Measurements from ENCODE around the gene CLASP1.
"Not testable (repeated sequence)": the region's sequence is repeated elsewhere in the genome, so short reads cannot be mapped to it uniquely, and the experiment has no call there.

Gene CLASP1

DNA sequence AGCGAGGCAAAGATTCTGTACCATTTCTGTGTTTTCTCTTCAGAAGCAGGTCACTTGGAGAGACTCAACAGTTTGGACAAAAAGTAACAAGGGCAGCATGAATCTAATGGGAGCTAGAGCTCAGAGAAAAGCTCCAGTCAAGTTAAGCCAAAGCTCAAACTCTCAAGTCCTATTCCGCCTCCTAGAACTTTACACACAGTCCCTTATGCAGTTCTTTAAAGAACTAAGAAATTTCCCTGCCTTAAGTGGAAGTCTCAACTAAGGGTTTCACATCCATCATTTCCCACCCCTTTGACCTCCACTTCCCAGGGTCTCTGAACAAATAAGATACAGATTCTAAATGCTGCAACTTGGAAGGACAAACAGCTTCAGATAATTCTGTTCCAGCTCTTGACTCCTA, 239.9 kb downstream of the CLASP1 start:
- DNase-seq, result no peak

DNA sequence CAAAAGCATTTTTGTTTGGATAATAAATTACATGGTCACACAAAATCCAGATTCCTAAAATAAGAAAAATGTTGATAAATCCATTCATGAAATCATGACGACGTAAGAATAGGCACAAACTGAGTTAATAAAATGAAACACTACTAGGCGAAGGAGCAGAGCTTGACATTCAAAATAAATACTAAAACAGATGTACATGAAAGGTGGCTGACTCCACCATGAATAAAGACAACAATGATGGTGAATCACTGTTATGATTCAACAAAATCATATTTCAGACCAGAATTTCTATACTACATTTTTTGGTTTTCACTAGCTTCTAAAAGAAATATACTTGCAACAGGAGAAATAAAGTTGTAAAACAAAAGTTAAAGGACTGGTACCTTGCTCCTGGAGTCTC, 240.6 kb downstream of the CLASP1 start:
- DNase-seq, result no peak

DNA sequence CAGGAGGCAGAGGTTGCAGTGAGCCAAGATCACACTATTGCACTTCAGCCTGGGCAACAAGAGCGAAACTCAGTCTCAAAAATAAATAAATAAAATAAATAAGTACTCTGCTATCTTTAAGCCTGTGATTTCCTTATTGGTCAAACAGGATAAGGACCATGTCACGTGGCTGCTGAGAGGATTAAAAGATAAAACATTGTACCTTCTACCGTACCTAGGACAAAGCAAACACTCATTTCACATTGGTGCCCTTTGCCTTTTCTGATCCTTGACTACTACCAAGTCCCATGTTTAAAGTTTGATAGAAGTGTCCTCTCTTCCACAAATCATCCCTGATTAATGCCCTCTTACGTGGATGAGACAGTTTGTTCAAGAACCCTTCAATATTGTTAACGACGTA, 244.0 kb downstream of the CLASP1 start:
- DNase-seq, result no peak

DNA sequence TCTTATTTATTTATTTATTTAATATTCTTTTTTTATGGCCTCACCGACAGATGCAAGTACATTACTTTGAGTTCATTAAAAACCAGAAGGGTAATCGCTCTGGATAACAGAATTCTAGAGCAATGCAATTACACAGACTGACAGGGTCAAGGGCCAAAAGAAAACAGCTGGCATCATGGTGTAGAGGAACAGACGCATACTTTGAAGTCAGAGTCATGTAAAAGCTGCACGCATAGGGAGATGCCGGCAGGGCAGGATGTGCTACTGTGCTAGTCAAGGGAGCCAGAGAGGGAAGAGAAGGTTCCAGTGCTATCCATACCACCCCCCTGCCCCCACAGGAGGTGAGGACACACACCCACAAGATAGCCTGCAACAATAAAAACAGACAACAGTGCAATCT, 249.1 kb downstream of the CLASP1 start:
- no peak for DNase-seq

DNA sequence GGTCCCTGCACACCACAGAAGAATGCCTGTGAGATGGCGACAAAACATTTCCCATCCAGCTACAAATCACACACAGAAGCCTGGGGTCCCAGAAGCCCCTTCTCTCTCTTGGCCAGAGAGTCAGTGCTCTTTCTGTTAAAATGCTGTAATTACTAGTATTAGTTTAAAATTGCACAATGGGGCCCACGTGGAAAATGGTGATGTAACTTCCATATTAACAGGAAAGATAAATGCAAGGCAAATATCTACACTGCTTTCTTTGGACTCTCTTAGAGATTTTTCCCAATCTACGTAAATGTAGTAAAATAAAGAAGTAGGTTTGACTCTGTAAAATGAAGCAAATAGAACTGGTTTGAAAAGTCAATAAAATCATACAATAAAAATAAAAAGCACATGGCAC, 250.4 kb downstream of the CLASP1 start:
- no peak for DNase-seq

DNA sequence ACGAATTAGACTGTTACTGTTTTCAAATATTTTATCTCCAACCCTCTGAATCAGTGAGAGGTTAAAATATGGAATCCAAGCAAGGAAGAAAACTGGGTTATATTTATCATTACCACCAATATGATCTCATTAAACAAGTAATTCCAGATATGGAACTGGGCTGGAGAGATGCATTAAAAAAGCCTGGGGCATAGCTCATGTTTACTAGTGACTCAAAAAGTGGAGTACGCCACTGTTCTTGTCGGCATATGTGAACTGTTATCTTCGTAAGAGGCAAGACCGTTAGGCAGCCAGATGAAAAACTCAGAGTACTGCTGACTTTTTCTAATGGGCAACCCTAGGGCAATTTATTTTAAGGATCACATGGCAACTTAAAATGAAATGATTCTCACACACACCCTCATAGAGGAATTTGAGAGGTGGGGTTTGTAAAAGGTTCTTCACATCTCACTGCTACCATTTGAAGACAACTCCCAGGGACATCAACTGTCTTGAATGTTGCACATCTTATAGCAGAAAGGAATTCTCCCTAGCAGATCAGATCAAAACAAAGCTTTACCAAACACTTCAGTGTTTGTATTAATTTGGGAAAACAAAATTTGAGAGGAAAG, 259.1 kb downstream of the CLASP1 start:
- DNase-seq, result no peak

DNA sequence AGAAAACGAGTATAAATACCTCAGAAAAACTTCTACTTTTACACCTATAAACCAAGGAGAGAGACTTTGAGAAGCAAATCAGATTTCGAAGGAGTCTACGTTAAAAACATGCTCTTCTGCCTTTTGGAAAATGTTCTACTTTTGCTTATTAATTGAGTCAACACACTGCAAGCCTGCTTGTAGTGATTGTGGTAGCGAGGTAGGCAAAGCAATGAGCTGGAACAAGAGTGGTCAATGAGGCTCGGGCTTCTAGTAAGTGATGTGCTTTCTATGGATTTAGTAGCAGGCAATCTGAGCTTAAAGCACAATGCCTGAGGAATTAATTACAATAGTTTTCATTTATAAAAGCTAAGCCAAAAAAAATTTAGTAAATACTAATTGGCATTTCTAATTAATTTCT, 260.9 kb downstream of the CLASP1 start:
- no peak for DNase-seq

DNA sequence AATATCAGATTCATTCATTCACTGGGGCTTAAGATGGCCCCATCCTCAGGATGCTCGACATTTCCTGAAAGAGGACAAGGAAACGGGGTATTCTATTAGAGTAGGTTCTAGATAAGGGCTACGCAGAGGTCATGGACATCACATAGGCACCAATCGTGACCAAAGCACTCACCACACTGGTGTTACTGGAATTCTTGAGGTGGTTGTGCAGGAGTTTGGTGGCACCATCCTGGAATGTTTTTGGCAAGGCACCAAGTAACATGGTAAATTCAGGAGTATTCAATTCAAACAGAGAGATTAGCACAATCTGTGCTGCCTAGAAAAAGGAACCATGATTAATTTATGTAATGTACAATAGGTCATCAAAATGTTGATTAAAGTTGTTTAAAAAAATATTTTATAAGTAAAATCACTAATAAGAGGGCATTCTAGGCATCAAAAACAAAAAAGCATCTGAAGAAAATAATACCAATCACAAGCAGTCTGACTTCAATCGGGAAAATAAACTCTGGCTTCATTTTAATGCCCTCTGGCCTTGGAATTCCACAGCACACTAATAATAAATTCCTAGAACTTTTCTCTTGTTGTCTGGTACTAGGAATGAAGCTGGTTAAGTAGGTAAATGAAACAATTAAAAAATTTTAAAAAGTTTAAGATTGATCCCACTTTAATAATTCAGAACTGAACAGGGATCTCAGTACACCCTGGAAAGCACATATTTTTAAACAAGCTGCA, 261.5 kb downstream of the CLASP1 start:
- DNase-seq, result no peak

DNA sequence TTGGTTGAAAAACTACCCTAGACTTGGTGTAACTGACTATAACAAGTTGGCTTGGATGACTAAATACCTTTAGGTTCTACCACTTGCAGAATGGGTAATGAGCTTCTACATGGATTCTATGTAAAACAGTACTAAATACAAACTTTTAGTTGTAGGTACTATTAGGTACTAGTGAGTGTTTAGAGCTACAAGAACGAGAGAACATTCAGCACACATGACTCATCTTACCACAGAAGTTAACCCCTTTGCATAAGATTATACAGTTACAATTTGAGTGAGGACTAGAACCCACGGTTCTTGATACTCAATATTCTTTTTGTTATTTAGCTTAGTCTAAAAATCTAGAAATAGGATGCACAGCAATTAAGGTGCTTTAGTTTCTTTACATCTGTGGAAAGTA, 262.6 kb downstream of the CLASP1 start:
- no peak for DNase-seq

DNA sequence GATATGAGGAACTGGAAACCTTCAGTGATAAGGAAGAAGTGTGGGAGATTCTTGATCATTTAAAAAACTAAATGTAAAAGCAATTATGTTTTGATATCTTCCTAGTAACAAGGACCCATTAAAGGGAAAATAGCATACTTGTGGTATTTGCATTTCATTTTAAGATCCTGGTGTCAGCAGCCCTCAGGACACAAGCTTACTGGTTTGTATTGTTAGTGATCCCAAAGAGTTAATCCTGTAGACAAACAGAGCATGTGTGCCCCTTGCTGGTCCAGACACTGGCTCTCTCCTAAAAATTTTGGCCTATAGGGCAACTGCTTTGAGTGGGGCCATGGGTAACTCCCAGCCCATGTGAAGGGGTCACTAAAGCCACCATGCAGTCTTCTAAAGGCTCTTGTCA, 263.2 kb downstream of the CLASP1 start:
- no peak for DNase-seq

DNA sequence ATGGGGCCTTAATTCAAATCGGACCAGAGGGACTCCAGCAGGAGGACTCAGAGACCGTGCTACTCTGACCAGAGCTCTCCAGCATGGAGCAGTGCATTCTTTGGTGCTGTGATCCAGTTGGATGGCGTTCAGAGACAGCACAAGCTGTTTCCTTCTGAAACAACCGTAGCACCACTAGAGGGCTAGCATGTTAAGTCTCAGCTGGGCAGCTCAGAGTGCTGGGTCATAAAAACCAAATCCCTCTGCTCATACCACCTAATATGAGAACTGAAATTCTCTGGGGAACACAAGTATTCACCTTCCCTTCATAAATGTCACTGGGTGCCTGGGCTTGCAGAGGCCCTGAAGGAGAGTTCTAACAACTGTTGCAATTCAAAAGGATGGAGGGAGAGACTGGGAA, 266.5 kb downstream of the CLASP1 start:
- no peak for DNase-seq

DNA sequence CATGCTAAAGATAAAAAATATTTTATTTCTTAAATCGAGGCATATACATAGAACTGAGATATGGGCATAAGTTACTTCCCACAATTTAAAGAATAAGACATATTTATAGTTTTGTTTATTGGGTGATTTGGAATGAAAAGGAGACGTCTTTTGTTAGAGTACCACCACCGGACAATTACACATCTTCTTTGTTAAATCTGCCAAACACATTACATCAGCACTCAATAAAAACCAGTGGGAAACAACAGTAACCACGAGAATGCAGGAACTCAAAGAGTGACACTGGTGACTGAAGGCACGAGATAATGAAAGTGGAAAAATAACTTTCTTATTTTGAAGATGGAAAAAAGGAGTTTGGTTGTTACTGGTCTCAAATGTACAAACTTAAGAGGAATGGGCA, 271.6 kb downstream of the CLASP1 start:
- no peak for DNase-seq

DNA sequence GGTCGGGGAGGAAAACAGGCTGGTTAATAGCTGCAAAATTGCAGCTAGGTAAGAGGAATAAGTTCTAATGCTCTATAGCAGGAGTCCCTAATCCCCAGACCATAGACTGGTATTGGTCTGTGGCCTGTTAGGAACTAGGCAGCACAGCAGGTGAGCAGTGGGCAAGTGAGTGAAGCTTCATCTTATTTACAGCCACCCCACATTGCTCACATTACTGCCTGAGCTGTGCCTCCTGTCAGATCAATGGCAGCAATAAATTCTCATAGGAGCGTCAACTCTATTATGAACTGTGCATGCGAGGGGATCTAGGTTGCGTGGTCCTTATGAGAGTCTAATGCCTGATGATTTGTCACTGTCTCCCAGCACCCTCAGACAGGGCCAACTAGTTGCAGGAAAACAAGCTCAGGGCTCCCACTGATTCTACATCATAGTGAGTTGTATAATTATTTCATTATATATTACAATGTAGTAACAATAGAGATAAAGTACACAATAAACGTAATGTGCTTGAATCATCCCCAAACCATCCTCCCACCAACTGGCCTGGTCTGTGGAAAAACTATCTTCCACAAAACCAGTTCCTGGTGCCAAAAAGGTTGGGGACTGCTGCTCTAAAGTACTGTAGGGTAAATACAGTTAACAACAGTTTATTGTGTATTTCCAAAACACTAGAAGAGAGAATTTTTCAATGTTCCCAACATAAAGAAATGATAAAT, 272.6 kb downstream of the CLASP1 start:
- DNase-seq, result no peak

DNA sequence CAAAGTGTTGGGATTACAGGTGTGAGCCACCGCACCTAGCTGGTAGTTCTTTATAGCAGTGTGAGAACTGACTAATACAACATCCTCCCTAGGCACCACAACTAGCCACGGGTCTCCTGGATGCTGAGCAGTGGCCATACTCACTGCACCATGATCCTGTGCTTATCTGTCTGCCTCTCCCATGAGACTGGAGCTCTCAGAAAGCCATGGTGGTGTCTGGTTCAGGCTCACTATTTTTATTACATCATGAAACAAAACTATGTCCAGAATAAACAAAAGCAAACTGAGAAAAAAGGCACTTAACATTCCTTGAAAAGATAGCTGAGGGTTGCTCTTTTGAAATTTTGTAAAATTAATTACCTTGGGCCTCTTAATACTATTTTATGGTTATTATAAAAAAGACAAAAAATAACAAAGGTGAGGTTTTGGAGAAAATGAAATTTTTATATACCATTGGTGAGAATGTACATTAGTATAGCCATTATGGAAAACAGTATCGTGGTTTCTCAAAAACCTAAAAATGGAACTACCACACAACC, 273.6 kb downstream of the CLASP1 start:
- DNase-seq, result no peak

DNA sequence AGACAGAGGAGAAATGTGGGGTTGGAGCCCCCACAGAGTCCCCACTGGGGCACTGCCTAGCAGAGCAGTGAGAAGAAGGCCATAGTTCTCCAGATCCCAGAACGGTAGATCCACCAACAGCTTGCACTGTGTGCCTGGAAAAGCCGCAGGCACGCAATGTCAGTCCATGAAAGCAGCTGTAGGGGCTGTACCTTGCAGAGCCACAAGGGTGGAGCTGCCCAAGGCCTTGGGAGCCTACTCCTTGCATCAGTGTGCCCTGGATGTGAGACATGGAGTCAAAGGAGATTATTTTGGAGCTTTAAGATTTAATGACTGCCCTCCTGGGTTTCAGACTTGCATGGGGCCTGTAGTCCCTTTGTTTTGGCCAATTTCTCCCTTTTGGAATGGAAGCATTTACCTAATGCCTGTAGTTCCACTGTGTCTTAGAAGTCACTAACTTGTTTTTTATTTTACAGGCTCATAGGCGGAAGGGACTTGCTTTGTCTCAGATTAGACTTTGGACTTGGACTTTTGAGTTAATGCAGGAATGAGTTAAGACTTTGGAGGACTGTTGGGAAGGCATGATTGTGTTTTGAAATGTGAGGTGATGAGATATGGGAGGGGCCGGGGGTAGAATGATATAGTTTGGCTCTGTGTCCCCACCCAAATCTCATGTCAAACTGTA, 274.7 kb downstream of the CLASP1 start:
- DNase-seq, result not testable (repeated sequence)

DNA sequence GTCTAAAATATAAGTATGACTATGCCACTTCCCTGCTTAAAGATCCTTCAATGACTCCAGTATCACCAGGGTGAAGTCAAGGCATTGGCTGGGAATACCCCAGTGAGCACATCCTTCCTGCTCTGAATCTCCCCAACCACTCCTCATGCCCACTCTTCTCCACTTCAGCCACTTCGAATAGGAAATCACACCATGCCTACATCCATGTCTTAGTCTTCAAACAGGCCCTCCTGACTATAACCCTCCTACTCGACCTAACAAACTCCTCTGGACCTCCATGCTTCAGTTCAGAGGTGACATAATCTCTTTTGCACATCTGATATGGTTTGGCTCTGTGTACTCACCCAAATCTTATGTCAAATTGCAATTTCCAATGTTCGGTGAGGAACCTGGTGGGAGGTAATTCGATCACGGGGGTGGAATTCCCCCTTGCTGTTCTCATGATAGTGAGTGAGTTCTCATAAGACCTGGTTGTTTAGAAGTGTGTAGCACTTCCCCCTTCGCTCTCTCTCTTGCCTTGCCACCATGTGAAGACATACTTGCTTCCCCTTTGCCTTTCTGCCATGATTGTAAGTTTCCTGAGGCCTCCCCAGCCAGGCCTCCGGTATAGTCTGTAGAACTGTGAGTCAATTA, 276.4 kb downstream of the CLASP1 start:
- DNase-seq, result no peak

DNA sequence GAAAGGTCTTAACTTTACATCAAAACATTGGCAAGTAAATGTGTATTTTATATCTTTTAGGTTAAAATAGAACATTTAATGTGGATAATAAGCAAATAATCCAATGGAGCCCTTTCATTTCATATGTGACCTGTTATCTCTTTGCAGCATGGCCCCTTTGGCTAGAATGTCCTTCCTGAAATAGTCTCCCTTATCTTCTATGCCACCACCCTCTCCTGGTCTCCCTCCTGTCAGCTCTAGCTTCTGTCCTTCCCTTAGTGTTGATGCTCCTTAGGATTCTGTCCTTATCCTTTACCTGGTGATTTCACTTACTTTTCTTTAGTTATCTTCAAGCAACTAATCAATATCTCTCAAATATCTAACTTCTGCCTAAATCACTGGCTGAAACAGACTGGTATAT, 277.2 kb downstream of the CLASP1 start:
- no peak for DNase-seq

DNA sequence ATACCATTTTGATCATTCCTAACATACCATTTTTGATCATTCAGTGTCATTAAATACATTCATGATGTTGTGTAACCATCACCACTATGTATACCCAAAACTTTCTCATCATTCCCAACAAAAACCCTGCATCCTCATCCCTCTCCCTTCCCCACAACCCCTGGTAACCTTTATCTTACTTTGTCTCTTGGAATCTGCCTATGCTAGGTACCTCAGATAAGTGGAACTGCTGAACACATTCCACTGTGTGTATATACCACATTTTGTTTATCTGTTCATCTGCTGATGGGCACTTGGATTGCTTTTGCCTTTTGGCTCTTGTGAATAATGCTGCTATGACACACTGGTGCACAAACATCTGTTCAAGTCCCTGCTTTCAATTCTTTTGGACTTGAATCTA, 280.4 kb downstream of the CLASP1 start:
- no peak for DNase-seq

DNA sequence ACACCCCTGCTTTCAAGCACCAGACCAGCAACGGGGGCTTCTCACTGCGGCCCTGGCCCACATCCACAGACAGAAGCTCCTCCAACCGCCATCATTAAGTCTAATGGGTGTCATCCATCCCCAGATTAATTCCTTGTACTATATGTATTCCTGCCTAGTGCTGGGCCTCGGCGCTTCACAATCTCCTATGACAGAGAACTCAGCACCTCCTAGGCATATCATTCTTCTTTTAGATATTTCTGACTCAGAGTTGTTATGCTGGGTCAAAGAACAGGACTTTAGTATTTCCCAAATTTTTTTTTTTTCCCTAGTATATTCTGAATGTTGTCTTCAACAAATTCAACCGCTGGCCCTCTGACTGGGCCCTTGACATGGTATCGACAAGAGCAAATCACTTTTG, 281.1 kb downstream of the CLASP1 start:
- no peak for DNase-seq

DNA sequence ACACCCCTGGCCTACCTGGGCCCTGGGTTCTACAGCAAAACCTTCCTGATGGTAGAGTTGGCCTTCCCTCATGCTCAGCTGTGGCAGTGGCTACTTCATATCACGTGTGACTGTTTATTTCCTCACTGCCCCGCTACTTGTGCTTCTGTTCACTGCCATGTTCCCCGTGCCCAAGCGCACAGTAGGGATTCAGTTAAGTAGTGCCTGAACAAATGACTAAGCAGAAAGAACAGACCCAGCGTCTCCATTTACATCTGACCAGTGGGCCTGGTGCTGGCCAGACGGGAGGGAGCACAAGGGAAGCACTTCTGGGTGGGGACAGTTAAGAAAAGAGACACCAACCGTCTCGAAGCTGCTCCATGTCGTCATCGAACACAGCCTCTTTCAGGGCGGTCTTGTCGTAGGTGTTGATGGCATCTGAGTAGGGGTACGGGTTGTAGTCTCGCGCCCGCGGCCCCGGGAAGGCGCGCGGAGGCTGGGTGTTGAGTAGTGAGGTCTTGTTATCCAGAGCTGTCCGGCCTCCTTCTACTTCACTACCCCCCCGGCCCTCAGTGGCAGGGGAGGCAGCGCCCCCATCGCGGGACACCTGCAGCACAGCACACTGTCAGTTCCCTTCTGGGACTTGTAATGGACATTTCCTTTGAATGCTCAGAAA, 281.9 kb downstream of the CLASP1 start:
- no peak for DNase-seq

DNA sequence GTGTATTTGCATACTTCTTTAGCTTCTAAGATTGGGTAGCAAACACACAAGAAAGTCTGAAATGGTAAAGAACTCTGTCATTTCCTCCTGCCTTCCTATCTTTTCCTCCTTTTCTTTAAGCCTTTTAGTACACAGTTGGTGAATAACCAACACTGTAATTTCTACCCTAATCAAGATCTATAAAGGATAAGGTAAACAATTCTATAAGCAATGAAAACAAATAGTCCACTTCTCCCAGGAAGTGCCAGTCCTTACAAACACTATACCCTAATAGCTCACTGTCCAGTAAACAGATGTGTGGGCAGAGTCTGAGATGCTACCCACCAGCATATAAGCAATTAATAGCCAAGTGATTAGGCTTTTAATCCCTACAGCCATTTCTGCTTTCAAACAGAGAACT, 283.2 kb downstream of the CLASP1 start:
- no peak for DNase-seq

DNA sequence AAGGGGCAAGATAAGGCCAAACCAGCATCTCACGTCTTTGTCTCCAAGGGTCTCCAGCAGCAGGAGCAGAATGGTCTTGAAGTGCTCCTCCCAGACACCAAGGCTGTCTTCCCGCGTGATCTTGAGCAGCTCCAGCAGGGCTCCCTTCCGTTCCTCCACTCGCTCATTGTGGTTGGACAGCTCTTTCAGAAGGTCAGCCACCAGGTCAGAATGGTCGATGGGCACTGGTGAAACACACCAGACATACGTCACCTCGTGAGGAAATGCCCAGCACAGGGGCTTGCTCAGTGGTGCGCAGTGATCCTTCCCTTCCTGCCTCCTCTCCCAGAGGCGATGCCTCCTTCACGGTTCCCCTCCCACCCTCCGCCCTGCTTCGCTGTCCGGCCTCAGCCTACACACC, 284.2 kb downstream of the CLASP1 start:
- no peak for DNase-seq

Measured in activated CD4-positive, CD25-positive, alpha-beta regulatory T cell (primary cell).